Measurements from ENCODE around the gene HOXA6.

The HOXA6 gene

GRCh38 chr7:27137640-27138315 lies 9.8 kb downstream of the HOXA6 start:
- no peak for DNase-seq

- no peak for DNase-seq
Observed at GRCh38 chr7:27134392-27134791, 13.2 kb downstream of the HOXA6 start.

- DNase-seq = no peak
Observed at GRCh38 chr7:27133409-27134231, 14.0 kb downstream of the HOXA6 start.

- DNase-seq = no peak
Observed at GRCh38 chr7:27132978-27133377, 14.6 kb downstream of the HOXA6 start.

GRCh38 chr7:27132214-27132613 lies 15.4 kb downstream of the HOXA6 start:
- no peak for DNase-seq

- no peak for DNase-seq
Observed at GRCh38 chr7:27131390-27131819, 16.2 kb downstream of the HOXA6 start.

- DNase-seq = peak; percentile 32
Observed at GRCh38 chr7:27130540-27131389, 16.8 kb downstream of the HOXA6 start, which contains the start of gene HOXA4. Gene HOXA4 (minus strand): TSS chr7:27130757. CDS start chr7:27130733, 24 bp downstream.

- no peak for DNase-seq
Observed at GRCh38 chr7:27129729-27130539, 17.6 kb downstream of the HOXA6 start.

- no peak for DNase-seq
Observed at GRCh38 chr7:27128776-27129728, 18.5 kb downstream of the HOXA6 start.

GRCh38 chr7:27128034-27128433 lies 19.5 kb downstream of the HOXA6 start:
- no peak for DNase-seq

- DNase-seq = no peak
Observed at GRCh38 chr7:27126596-27127327, 20.8 kb downstream of the HOXA6 start.

GRCh38 chr7:27125986-27126394 lies 21.6 kb downstream of the HOXA6 start:
- DNase-seq = no peak

- no peak for DNase-seq
Observed at GRCh38 chr7:27124902-27125689, 22.5 kb downstream of the HOXA6 start.

- no peak for DNase-seq
Observed at GRCh38 chr7:27124096-27124901, 23.3 kb downstream of the HOXA6 start.

GRCh38 chr7:27123477-27124053 lies 24.0 kb downstream of the HOXA6 start:
- no peak for DNase-seq

- no peak for DNase-seq
Observed at GRCh38 chr7:27123007-27123476, 24.5 kb downstream of the HOXA6 start.

- DNase-seq = no peak
Observed at GRCh38 chr7:27122077-27122910, 25.3 kb downstream of the HOXA6 start.
